Endothelial cell (in vitro differentiated cells): ENCODE data around the gene MRPS18A. TPM values are rescaled to one million over a fixed set of nuclear protein-coding genes. Genes with fewer than 3 reads are reported as not detected.
A peak's percentile ranks its signal among the peaks of the same experiment; 100 is the strongest.

ENCODE experiments used
- DNase-seq: peaks from one replicate; pipeline ENCODE4 v3.0.0; 2021; ENCODE audit warnings: low spot score
- H3K27ac Mint-ChIP-seq: one replicate; pipeline ENCODE4 v1.8.0; 2021; ENCODE audit warnings: mixed read lengths, inconsistent platforms; ENCODE audit not compliant: unreplicated experiment
- H3K27me3 Mint-ChIP-seq: one replicate; pipeline ENCODE4 v1.8.0; 2021; ENCODE audit warnings: mild to moderate bottlenecking, moderate library complexity, mixed read lengths, inconsistent platforms; ENCODE audit not compliant: unreplicated experiment
- H3K36me3 Mint-ChIP-seq: one replicate; pipeline ENCODE4 v1.8.0; 2021; ENCODE audit warnings: mild to moderate bottlenecking, low read depth, mixed read lengths, inconsistent platforms; ENCODE audit not compliant: unreplicated experiment
- H3K4me1 Mint-ChIP-seq: one replicate; pipeline ENCODE4 v1.8.0; 2021; ENCODE audit warnings: mild to moderate bottlenecking, mixed read lengths, inconsistent platforms; ENCODE audit not compliant: unreplicated experiment
- H3K4me3 Mint-ChIP-seq: one replicate; pipeline ENCODE4 v1.8.0; 2021; ENCODE audit warnings: mild to moderate bottlenecking, mixed read lengths, inconsistent platforms; ENCODE audit not compliant: unreplicated experiment
- H3K9me3 Mint-ChIP-seq: one replicate; pipeline ENCODE4 v1.8.0; 2021; ENCODE audit warnings: mixed read lengths, inconsistent platforms; ENCODE audit not compliant: unreplicated experiment
- CTCF ChIP-seq: fragments of 200-600 bp; sonication (generic); IDR thresholded peaks from one replicate; pipeline ENCODE4 v1.5.0; 2021; ENCODE audit warnings: antibody characterized with exemption; ENCODE audit not compliant: unreplicated experiment
- total RNA-seq: library from RNA; stranded (reverse); fragmentation: NEBNext Ultra II Directional; extraction: Animal tissue kit (Norgen Biotek cat#: 25700); gene quantifications from one replicate; pipeline ENCODE4 v1.2.1, GENCODE V29; 2021; ENCODE audit not compliant: unreplicated experiment

MRPS18A gene
- total RNA-seq, 1 donor from 2014 or later = 45.5 TPM

GRCh38 chr6:43680308-43681200 is 7.0 kb downstream of the MRPS18A start:
- TF ChIP-seq CTCF = no peak
- DNase-seq = no peak
- Mint-ChIP-seq H3K9me3 (no peaks in the 10 kb centered on the region), H3K4me3 (peak overlapping the region; percentile 23), H3K4me1 (peaks cover 8% of the 10 kb centered on the region), H3K36me3 (peaks cover 12% of the 10 kb centered on the region), H3K27me3 (peaks cover 2% of the 10 kb centered on the region), H3K27ac (no peak overlapping the region)

GRCh38 chr6:43679057-43679456 is 8.5 kb downstream of the MRPS18A start:
- Mint-ChIP-seq H3K9me3 (no peaks in the 10 kb centered on the region), H3K4me3 (no peak overlapping the region), H3K27ac (no peak overlapping the region), H3K36me3 (peaks cover 19% of the 10 kb centered on the region), H3K27me3 (peaks cover 5% of the 10 kb centered on the region), H3K4me1 (peaks cover 8% of the 10 kb centered on the region)
- no peak for DNase-seq
- no peak for TF ChIP-seq CTCF

GRCh38 chr6:43678341-43678740 is 9.2 kb downstream of the MRPS18A start:
- TF ChIP-seq CTCF = no peak
- H3K4me1 Mint-ChIP-seq = peaks cover 8% of the 10 kb centered on the region
- H3K9me3 Mint-ChIP-seq = no peaks in the 10 kb centered on the region
- DNase-seq = no peak
- peaks cover 4% of the 10 kb centered on the region for H3K27me3 Mint-ChIP-seq
- peaks cover 19% of the 10 kb centered on the region for H3K36me3 Mint-ChIP-seq
- H3K4me3 Mint-ChIP-seq = no peak overlapping the region
- peak overlapping the region; percentile 16 for H3K27ac Mint-ChIP-seq

- H3K36me3 Mint-ChIP-seq = peaks cover 23% of the 10 kb centered on the region
- H3K4me1 Mint-ChIP-seq = peaks cover 3% of the 10 kb centered on the region
- no peak for TF ChIP-seq CTCF
- DNase-seq = no peak
- no peak overlapping the region for H3K4me3 Mint-ChIP-seq
- no peaks in the 10 kb centered on the region for H3K9me3 Mint-ChIP-seq
- H3K27me3 Mint-ChIP-seq = peaks cover 5% of the 10 kb centered on the region
- no peak overlapping the region for H3K27ac Mint-ChIP-seq
Measured at GRCh38 chr6:43677759-43678158, 9.8 kb downstream of the MRPS18A start.

- Mint-ChIP-seq H3K27ac (no peak overlapping the region), H3K27me3 (peaks cover 6% of the 10 kb centered on the region), H3K36me3 (peaks cover 23% of the 10 kb centered on the region), H3K4me3 (no peak overlapping the region), H3K9me3 (no peaks in the 10 kb centered on the region), H3K4me1 (no peaks in the 10 kb centered on the region)
- no peak for DNase-seq
- no peak for TF ChIP-seq CTCF
Measured at GRCh38 chr6:43676962-43677606, 10.5 kb downstream of the MRPS18A start.
